Large intestine (tissue), 12 donors: ENCODE data around the gene PPIG. TPM values are rescaled to one million over a fixed set of nuclear protein-coding genes. Genes with fewer than 3 reads are reported as not detected.
"Not testable (repeated sequence)": the region's sequence is repeated elsewhere in the genome, so short reads cannot be mapped to it uniquely, and the experiment has no call there.

Source experiments
- DNase-seq, 2 donors: peaks; one replicate each; pipeline versions ENCODE4 v3.0.0 to v3.0.0-alpha.2; 2013
- H3K27ac ChIP-seq: one replicate; pipeline ENCODE4 v1.5.1; 2013; ENCODE audit warnings: low read length
- H3K27me3 ChIP-seq: 2 replicates; pipeline ENCODE4 v1.6.1; 2013; ENCODE audit warnings: low read length; ENCODE audit not compliant: control insufficient read depth, insufficient read depth
- H3K36me3 ChIP-seq: 2 replicates; pipeline ENCODE4 v1.6.1; 2013; ENCODE audit warnings: low read length; ENCODE audit not compliant: control insufficient read depth, insufficient read depth
- H3K4me1 ChIP-seq: one replicate; pipeline ENCODE4 v1.6.1; 2013; ENCODE audit warnings: low read length; ENCODE audit not compliant: control insufficient read depth, insufficient read depth
- H3K4me3 ChIP-seq: one replicate; pipeline ENCODE4 v1.5.1; 2013; ENCODE audit warnings: low read length
- H3K9me3 ChIP-seq: one replicate; pipeline ENCODE4 v1.6.1; 2013; ENCODE audit warnings: mild to moderate bottlenecking, low read depth, low read length, moderate library complexity; ENCODE audit not compliant: control insufficient read depth
- WGBS: methylation state at CpG from one replicate; pipeline ENCODE4 v1.1.5; 2013; ENCODE audit warnings: low lambda C conversion rate; ENCODE audit not compliant: insufficient coverage; 5-methylcytosine and 5-hydroxymethylcytosine counted together
- long read RNA-seq, 11 donors: transcript quantifications; one replicate each; lab custom pipeline, GENCODE V29; 2026
- polyA plus RNA-seq: library from polyadenylated mRNA; unstranded; fragments of 120-200 nt; gene quantifications from one replicate; pipeline ENCODE4 v1.2.1, GENCODE V29; 2013

The PPIG gene
- 75.2 TPM for polyA plus RNA-seq
- long read RNA-seq, donor 1, full-length matches to known transcripts, result 6 of 6 reads
- long read RNA-seq, donor 1, partial matches to known transcripts, result 0 of 6 reads
- long read RNA-seq, donor 1, other reads (novel, unspliced or antisense), result 0 of 6 reads
- long read RNA-seq, donor 2, full-length matches to known transcripts, result 13 of 42 reads
- long read RNA-seq, donor 2, partial matches to known transcripts, result 20 of 42 reads
- long read RNA-seq, donor 2, other reads (novel, unspliced or antisense), result 9 of 42 reads
- long read RNA-seq, donor 3, result 0 reads
- long read RNA-seq, donor 4, result 0 reads
- long read RNA-seq, donor 5, full-length matches to known transcripts, result 12 of 22 reads
- long read RNA-seq, donor 5, partial matches to known transcripts, result 10 of 22 reads
- long read RNA-seq, donor 5, other reads (novel, unspliced or antisense), result 0 of 22 reads
- long read RNA-seq, donor 6, full-length matches to known transcripts, result 2 of 36 reads
- long read RNA-seq, donor 6, partial matches to known transcripts, result 34 of 36 reads
- long read RNA-seq, donor 6, other reads (novel, unspliced or antisense), result 0 of 36 reads
- long read RNA-seq, donor 7, full-length matches to known transcripts, result 3 of 8 reads
- long read RNA-seq, donor 7, partial matches to known transcripts, result 5 of 8 reads
- long read RNA-seq, donor 7, other reads (novel, unspliced or antisense), result 0 of 8 reads
- long read RNA-seq, donor 8, full-length matches to known transcripts, result 12 of 53 reads
- long read RNA-seq, donor 8, partial matches to known transcripts, result 41 of 53 reads
- long read RNA-seq, donor 8, other reads (novel, unspliced or antisense), result 0 of 53 reads
- long read RNA-seq, donor 9, partial matches to known transcripts, result 14 of 17 reads
- long read RNA-seq, donor 9, other reads (novel, unspliced or antisense), result 0 of 17 reads
- long read RNA-seq, donor 10, full-length matches to known transcripts, result 8 of 35 reads
- long read RNA-seq, donor 10, partial matches to known transcripts, result 27 of 35 reads
- long read RNA-seq, donor 10, other reads (novel, unspliced or antisense), result 0 of 35 reads
- long read RNA-seq, donor 11, full-length matches to known transcripts, result 9 of 9 reads
- long read RNA-seq, donor 11, partial matches to known transcripts, result 0 of 9 reads
- long read RNA-seq, donor 11, other reads (novel, unspliced or antisense), result 0 of 9 reads

GRCh38 chr2:169584005-169584877, at the start of gene PPIG:
Gene PPIG, plus strand, starts transcription at chr2:169584351. Its CDS starts 19,691 bp downstream, at chr2:169604042.
- peak within 1 kb of the TSS; percentile 93 for H3K27ac ChIP-seq
- H3K36me3 ChIP-seq, result no peaks in the 10 kb centered on the region
- H3K4me1 ChIP-seq, result peaks cover 5% of the 10 kb centered on the region
- H3K27me3 ChIP-seq, result no peaks in the 10 kb centered on the region
- DNase-seq, result peak; percentile 93 to 96
- peaks cover 3% of the 10 kb centered on the region for H3K9me3 ChIP-seq
- WGBS, result no CpG with 5 or more reads among the region's 49 CpGs
- H3K4me3 ChIP-seq, result peak within 1 kb of the TSS; percentile 90

DNA sequence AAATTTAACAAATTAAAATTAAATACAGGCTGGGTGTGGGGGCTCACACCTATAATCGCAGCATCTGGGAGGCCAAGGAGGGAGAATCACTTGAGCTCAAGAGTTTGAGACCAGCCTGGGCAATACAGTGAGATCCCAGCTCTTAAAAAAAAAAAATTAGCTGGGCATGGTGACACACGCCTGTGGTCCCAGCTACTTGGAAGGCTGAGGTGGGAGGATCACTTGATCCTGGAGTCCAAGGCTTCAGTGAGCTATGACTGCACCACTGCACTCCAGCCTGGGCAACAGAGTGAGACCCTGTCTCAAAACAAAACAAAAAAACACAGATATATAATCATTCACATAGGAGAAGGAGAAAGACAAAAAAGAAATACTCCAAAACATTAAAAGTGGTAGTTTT, 44.7 kb upstream of the PPIG start:
- peaks cover 13% of the 10 kb centered on the region for H3K36me3 ChIP-seq

GRCh38 chr2:169540146-169540545, 44.0 kb upstream of the PPIG start:
- H3K36me3 ChIP-seq, result peaks cover 12% of the 10 kb centered on the region
- 93% methylated on average over 2 of the region's 2 CpGs for WGBS

More for the DNA sequence above, 44.7 kb upstream of the PPIG start:
- H3K4me1 ChIP-seq, DNase-seq, H3K4me3 ChIP-seq, H3K9me3 ChIP-seq, H3K27me3 ChIP-seq, H3K27ac ChIP-seq: not testable (repeated sequence)
- WGBS, result no CpG with 5 or more reads among the region's 2 CpGs

DNA sequence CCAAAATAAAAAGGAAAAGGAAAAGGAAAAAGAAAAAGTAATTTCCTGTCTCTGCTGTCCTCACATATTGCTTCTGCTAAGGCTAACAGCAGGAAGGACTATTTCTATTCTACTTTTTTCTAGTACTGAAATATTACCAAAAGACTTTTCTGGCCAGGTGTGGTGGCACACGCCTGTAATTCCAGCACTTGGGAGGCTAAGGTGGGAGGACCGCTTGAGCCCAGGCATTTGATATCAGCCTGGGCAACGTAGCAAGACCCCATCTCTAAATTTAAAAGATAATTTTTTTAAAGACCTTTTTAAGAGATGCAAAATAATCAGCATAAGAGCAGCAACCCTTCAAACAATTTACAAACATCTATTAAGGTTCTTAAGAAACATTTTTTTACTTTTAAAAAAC, 41.7 kb upstream of the PPIG start:
- Histone ChIP-seq H3K4me1 (no peaks in the 10 kb centered on the region), H3K27me3 (no peaks in the 10 kb centered on the region), H3K9me3 (no peaks in the 10 kb centered on the region), H3K36me3 (peaks cover 24% of the 10 kb centered on the region), H3K27ac (no peak overlapping the region), H3K4me3 (no peak overlapping the region)
- WGBS, result no CpG with 5 or more reads among the region's 3 CpGs
- DNase-seq, result no peak

More at GRCh38 chr2:169540146-169540545, 44.0 kb upstream of the PPIG start:
- no peak for DNase-seq
- Histone ChIP-seq H3K4me3 (no peak overlapping the region), H3K4me1 (no peaks in the 10 kb centered on the region), H3K27me3 (no peaks in the 10 kb centered on the region), H3K9me3 (no peaks in the 10 kb centered on the region), H3K27ac (no peak overlapping the region)

- Histone ChIP-seq H3K4me1 (no peaks in the 10 kb centered on the region), H3K4me3 (no peak overlapping the region), H3K36me3 (peaks cover 37% of the 10 kb centered on the region), H3K9me3 (no peaks in the 10 kb centered on the region), H3K27me3 (no peaks in the 10 kb centered on the region), H3K27ac (no peak overlapping the region)
- no CpG with 5 or more reads among the region's 2 CpGs for WGBS
- no peak for DNase-seq
Observed at GRCh38 chr2:169546756-169547155, 37.4 kb upstream of the PPIG start.

DNA sequence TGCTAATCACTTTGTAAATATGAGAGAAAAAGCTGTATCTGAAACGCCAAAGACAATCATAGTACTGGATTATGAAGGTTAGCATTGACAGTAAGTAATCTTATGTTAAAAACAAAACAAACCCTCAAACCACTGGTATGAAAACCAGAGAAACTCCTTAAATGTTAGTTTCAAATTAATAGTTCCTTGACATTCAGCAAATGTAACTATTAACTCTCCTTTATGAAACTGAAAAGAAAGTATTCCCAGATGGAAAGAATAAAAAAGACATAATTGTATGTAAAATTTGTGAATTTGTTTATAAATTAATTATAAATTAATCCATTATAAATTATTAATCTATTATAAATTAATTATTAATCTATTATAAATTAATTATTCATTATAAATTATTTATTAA, 22.8 kb upstream of the PPIG start:
- H3K36me3 ChIP-seq, result peaks cover 10% of the 10 kb centered on the region
- 83% methylated on average over 1 of the region's 1 CpG for WGBS
- DNase-seq, result no peak
- no peaks in the 10 kb centered on the region for H3K27me3 ChIP-seq
- H3K4me1 ChIP-seq, result no peaks in the 10 kb centered on the region
- H3K9me3 ChIP-seq, result no peaks in the 10 kb centered on the region
- H3K27ac ChIP-seq, result no peak overlapping the region
- no peak overlapping the region for H3K4me3 ChIP-seq

DNA sequence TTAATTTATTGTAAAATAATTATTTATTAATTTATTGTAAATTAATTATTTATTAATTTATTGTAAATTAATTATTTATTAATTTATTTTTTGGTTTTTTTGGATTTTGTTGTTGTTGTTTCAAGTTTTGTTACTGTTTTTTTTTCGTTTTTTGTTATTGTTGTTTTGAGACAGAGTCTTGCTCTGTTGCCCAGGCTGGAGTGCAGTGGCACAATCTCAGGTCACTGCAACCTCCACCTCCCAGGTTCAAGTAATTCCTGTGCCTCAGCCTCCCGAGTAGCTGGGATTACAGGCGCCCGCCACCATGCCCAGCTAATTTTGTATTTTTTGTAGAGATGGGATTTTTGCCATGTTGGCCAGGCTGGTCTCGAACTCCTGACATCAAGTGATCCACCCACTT, 22.1 kb upstream of the PPIG start:
- 100% methylated on average over 1 of the region's 5 CpGs for WGBS
- H3K27me3 ChIP-seq, H3K9me3 ChIP-seq, H3K4me3 ChIP-seq, H3K27ac ChIP-seq, H3K4me1 ChIP-seq, DNase-seq: not testable (repeated sequence)
- H3K36me3 ChIP-seq, result peaks cover 10% of the 10 kb centered on the region

- 20% methylated on average over 1 of the region's 2 CpGs for WGBS
- H3K4me3 ChIP-seq, result no peak overlapping the region
- no peak overlapping the region for H3K27ac ChIP-seq
- no peaks in the 10 kb centered on the region for H3K9me3 ChIP-seq
- peaks cover 10% of the 10 kb centered on the region for H3K36me3 ChIP-seq
- no peak for DNase-seq
- no peaks in the 10 kb centered on the region for H3K4me1 ChIP-seq
- H3K27me3 ChIP-seq, result no peaks in the 10 kb centered on the region
Observed at GRCh38 chr2:169562519-169562918, 21.6 kb upstream of the PPIG start.

- 100% methylated on average over 1 of the region's 1 CpG for WGBS
- no peak for DNase-seq
- H3K27ac ChIP-seq, result no peak overlapping the region
- no peaks in the 10 kb centered on the region for H3K27me3 ChIP-seq
- no peaks in the 10 kb centered on the region for H3K9me3 ChIP-seq
- no peak overlapping the region for H3K4me3 ChIP-seq
- peaks cover 9% of the 10 kb centered on the region for H3K36me3 ChIP-seq
- no peaks in the 10 kb centered on the region for H3K4me1 ChIP-seq
Observed at GRCh38 chr2:169565686-169566085, 18.5 kb upstream of the PPIG start.
